Activated CD8-positive, alpha-beta memory T cell treated with anti-CD3 and anti-CD28 coated beads for 24 hours (primary cell): ENCODE data around the gene ACTR2.
"Not testable (repeated sequence)": the region's sequence is repeated elsewhere in the genome, so short reads cannot be mapped to it uniquely, and the experiment has no call there.

ENCODE experiments used
- DNase-seq: peaks from one replicate; pipeline ENCODE4 v3.0.0-alpha.2; 2020

The ACTR2 gene

DNA sequence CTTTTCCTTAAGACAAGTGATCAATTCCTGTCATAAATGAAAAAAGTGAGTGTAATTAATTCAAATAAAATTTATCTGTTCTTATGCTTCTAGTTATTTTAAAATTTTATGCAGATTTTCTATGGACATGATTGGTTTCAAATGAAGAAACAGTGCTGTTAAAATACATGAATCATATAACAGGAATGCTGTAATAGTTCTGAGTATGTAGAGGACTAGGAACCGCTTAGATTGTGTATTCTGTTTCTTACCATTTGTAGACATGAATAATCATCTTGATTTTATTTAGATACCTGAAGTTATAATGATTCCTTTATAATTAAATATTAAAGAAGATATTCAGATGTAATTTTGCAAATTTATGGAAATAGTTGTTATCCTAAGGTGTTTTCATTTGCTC, 3.5 kb downstream of the ACTR2 start:
- no peak for DNase-seq

DNA sequence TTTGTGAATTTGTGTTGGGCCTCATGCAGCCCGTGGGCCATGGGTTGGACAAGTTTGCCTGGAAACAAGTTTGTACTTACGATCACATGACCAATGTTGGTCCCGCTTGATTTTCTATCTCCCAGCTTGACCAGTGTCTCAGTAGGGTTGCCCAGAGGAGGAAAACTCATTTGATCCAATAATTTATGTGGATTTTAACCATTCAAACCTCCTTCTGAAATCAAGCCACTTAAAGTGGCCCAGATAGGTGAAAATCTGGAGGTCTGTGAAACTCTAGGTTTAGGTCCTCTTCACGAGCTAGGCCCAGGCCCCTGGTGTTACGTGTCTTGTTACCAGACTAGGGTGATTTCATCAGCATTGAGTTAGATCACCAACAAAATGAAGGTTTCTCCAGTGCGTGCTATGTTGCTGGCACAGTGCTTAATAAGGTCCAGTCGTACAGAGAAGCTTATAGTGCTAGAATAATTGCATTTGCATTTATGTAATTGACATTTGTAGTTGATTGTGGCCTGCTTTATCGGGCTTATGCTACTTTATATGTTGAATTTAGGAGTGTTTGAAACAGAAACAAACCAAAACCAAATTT, 4.4 kb downstream of the ACTR2 start:
- DNase-seq = no peak

DNA sequence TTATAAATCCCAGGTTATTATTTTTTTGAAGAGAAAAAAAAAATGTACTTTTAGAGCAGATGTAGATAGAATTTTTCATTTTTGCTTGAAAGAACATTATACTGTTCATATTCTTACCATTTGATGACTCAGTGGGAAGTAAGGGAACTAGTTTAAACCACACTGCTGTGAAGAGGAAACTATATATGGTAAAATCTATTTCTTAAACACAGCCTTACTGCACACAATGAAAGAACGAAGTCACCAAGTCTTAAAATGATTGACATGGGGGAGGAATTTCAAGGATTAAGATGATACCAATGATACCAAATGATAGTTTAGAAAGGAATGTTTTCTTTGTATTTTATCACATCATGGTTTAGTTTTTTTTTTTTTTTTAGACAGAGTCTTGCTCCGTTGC, 5.0 kb downstream of the ACTR2 start:
- no peak for DNase-seq

DNA sequence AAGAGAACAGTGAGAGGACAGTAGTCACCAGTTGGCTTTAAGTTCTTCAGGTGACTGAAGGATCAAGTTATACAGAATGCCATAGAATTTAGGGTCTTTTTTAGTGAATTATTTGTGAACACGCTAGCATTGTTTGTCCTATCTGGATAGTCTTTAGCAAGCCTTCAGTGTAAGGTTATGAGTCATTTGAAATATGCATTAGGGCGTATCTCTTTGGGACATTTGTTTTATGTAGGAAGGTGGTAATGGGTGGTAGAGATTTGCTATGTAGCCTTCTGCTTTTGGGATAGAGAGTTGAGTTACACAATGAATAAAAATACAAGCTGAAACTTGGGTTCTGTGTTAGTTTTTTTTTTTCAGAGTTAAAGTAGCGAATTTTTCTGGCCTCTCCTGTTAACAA, 13.0 kb downstream of the ACTR2 start:
- DNase-seq = no peak

DNA sequence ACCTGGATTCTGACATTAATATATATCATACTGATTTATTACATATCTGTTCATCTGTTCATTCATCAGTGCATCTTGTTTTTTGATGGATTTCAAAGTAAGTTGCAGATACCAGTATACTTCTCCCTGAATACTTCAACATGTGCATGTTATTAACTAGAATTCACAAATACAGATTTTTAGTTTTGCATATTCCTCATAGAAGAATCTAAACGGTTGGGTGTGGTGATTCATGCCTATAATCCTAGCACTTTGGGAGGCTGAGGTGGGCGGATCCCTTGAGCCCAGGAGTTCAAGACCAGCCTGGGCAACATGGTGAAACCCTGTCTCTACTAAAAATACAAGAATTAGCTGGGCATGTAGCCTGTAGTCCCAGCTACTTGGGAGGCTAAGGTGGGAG, 16.8 kb downstream of the ACTR2 start:
- not testable (repeated sequence) for DNase-seq

DNA sequence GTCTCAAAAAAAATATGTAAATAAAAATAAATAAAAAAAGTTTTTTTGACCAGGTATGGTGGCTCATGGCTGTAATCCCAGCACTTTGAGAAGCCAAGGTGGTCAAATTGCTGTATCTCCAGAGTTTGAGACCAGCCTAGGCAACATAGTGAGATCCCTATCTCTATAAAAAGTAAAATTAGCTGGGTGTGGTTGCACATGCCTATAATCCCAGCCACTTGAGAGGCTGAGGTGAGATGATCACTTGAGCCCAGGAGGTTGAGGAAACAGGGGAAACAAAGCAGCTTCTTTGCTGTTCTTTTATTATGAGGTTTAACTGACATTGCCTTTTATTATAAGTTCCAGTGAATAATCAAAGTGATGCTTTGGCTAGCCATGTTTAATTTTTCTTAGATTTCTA, 25.0 kb downstream of the ACTR2 start:
- DNase-seq = no peak

DNA sequence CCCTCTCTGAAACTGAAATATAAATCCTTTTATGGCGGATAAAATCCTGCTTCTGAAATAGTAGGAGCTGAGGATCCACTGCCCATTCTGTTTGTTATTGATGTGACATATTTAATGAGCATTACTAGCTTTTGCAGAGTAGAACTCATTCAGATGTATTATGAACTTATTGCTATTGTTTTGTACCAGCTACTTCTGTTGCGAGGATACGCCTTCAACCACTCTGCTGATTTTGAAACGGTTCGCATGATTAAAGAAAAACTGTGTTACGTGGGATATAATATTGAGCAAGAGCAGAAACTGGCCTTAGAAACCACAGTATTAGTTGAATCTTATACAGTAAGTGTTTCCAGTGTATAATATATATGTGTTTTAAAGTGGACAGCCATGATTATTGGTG, 27.7 kb downstream of the ACTR2 start:
- no peak for DNase-seq

DNA sequence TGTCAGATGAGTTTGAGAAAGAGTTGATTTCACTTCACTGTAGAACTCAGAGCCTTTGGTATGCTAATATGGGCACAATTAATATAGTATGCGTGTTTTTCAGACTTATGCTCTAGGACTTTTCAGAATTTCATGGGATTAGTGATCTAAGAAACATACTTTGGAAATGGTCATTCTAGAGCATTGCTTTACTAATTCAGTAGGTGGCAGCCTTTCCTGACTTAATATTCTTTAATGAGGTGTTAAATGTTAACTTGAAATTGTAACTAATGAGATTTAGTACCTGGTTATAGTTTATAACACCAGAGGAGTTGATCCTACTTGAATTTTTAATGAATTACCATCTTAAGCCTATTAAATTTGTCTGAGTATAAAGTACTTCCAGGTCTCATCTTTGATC, 28.4 kb downstream of the ACTR2 start:
- no peak for DNase-seq

DNA sequence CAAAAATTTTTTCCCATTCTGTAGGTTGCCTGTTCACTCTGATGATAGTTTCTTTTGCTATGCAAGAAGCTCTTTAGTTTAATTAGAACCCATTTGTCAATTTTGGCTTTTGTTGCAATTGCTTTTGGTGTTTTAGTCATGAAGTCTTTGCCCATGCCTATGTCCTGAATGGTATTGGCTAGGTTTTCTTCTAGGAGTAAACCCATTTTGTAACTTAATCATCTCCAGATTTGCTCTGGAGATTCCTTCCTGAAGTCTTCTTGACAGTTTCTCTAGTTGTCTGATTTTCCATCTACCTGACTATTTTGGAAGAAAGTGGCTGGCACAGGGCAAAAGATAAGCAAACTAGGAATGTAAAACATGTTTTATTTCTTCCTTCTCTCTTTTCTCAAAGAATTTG, 30.2 kb downstream of the ACTR2 start:
- DNase-seq = not testable (repeated sequence)

DNA sequence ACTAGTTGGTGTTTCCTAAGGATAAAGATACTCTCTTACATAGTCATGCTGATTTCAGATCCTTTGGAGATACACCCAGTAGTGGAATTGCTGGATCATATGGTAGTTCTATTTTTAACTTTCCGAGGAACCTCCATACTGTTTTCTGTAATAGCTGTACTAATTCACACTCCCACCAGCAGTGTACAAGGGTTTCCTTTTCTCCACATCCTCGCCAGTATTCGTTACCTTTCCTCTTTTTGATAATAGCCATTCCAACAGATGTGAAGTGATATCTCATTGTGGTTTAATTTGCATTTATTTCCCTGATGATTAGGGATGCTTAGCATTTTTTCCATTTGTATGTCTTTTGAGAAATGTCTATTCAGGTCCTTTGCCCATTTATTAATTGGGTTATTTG, 34.0 kb downstream of the ACTR2 start:
- no peak for DNase-seq

DNA sequence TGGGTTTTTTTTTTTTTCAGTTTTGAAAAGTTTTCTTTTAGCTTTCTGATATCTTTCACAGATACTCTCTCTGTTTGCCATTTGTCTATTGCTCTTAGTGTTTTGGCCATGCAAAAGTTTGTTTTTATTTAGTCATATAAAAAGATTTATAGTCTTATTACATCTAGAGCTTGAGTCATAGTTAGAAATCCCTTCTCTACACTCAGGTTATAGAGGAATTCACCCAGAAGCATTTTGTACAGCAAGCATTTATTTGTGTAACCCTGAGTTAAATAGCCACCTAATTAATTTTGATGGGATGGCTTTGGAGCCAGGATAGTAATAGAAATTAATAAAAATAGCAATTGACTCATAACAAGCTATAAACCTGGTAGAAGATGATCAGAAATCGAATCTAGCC, 35.6 kb downstream of the ACTR2 start:
- DNase-seq = no peak

DNA sequence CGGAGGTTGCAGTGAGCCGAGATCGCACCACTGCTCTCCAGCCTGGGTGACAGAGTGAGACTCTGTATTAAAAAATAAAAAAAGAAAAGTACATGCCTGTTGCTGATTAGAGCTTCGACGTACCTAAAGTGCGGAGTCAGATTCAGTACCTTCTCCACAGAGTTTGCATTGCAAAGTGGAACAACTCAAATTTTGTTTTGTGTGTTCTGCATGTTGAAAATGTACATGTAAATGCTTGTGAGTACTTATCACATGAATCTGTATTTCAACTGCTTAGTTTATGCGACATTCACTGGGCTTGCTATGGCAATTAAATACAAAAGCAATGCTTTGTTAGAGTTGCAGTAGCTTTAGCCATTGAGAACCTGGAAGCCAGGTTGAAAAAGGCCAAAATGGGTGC, 36.4 kb downstream of the ACTR2 start:
- DNase-seq = no peak

DNA sequence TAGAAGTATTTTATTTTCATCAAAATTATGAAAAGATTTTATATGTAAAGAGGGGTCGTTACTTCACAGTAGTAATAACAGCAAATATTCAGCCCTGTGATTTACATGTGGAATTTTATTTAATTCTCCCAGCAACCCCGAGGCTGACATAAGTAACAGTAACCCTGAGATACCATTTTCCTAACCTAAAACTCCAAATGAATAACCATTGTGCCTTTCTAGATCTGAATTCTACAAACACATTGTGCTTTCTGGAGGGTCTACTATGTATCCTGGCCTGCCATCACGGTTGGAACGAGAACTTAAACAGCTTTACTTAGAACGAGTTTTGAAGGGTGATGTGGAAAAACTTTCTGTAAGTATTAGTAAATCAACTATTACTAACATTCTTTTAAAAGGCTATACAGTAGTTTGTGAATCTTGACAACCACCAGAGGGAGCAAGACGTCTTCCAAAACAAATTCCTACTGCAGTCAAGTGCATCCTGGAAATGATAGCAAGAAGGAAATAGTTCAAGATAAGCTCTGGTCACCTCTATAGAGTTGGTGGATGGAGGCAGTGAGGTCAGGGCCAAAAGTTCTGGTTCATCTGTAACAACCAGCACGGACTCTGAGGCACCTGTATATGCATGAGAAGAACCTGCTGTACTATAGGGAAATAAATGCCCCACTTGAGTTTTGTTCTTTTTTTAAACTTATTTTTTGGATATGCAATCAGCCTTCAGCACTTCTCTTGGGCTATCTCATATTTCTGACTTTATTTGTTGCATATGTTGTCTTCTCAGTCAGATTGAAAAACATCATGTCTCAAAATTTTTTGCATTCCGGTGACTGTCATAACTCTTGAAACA, 37.4 kb downstream of the ACTR2 start:
- no peak for DNase-seq

DNA sequence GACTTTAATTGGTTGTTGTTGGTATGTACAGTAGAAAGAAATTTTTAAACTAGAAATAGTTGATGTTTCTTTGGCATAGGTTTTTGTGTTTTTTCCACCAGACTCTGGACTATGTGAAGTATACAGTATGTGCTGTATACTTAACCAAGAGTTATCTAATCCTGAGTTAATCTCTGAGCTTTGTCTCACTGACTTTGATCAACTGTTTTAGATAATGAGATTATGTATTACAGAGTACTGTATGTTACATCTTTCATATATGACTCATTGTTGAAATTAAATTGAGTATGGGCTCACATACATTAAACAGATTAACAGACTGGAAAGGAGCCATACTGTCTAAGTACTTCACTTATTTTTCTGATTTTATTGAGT, 38.0 kb downstream of the ACTR2 start:
- no peak for DNase-seq

DNA sequence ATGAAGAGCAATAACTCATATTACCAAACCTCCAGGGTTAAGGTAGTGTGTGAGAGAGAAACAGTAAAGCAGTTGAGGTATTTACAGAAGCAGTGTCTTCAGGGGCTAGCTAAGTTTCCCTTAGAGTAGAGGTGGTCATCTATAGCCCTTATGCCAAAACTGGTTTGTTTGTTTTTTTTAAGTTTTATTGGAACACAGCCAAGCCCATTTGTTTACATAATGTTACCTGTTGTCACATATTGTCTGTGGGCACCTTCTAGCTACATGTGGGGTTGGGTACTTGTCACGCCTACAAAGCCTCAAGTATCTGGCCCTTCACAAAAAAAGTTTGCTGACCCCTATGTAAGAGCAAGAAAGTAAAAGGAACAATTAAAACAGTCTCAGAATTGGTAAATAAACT, 39.4 kb downstream of the ACTR2 start:
- DNase-seq = no peak

DNA sequence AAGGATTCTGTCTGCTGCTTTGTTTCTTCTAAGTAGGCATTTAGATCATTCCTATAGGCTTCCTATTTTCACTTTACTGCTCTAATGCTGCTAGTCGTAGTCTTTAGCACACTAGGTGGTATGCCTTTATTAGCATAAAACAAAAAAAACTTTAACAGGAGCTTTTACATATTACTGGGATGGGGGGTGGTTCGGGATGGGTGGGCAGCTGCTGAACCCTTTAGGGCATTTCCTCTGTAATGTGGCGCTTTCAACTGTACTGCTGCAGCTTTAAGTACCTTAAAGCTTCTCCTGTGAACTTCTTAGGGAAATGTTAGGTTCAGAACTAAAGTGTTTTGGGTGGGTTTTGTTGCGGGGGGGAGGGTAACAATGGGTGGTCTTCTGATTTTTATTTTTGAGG, 41.3 kb downstream of the ACTR2 start:
- DNase-seq = no peak

DNA sequence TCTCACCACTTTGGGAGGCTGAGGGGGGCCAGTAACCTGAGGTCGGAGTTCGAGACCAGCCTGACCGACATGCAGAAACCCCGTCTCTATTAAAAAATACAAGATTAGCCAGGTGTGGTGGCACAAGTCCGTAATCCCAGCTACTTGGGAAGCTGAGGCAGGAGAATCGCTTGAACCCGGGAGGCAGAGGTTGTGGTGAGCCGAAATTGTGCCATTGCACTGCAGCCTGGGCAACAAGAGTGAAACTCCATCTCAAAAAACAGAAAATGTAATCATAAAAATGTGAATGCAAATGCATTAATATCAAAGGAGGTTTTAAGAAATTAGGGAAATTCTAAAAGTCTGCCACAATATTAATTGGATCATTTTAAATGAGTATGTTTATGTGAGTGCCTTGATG, 45.7 kb downstream of the ACTR2 start:
- no peak for DNase-seq

DNA sequence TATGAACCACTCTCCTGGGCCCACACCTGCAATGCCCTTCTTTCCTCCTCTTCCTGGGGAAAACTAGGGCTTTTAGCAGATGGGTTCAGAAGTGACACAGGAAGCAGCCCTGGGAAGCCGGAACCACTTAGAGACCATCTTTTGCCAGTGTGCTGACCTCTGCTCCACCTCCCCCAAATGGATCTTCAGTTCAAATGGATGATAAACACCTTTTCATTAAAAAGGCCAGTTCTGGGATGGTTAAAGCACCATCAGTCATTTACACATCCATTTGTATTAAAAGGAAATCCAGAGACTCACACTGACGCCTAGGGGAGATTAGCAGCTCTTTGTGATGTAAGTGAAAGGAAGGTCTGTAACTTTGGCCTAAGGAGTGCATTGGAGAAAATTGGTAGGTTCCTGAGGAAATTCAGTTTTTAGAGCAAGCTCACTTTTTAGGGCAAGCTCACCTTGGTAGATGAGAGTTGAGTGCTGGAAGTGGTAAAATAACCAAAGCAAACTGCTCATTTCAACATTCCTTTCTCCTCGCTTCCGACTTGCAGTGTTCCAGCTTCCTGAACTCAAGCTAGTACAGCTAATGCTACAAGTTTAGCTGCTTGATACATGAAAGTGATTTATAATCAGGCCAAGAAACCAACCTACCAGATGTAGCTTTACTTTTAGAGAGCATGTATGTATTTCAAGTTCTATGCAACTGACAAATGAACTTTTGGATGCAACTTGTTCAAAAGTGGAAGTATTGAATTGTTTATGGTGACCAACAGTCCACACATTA, 47.7 kb downstream of the ACTR2 start:
- no peak for DNase-seq

DNA sequence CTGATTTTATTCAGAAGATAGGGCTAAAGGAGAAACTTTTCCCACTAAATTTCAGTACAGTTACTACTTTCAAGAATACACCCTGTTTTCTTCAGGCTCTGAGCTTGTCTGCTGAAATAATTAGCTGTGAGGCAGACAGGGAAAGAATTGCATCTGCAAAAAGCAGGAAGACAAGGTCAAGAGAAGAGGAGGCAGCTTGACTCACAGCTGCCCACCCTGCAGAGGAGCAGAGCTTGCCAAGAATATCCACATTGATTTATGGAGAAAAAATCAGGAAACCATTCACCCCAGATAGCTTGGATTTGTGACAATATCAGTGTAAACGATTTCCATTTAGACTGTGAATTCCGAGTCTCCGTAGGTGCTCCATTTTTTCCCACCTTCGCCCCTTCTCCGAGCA, 49.0 kb downstream of the ACTR2 start:
- DNase-seq = no peak

DNA sequence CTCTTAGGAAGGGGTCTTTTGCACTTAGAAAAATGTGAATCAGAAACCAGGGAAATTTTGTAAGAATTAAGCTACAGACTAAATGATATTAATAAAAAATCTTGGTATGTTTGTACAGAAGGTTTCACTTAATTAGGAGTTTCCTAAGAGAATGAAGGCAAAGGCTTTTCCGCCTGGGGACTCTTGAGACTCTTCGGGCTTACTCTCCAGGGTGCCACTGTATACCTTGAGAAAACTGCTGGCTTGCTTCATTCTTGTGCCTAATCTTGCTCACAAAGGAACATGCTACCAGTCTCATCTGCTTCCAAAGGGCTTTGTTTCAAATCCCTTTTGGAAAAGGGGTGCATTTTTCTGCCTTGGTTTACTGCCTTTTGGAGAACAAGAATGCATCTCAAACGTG, 49.5 kb downstream of the ACTR2 start:
- DNase-seq = no peak

DNA sequence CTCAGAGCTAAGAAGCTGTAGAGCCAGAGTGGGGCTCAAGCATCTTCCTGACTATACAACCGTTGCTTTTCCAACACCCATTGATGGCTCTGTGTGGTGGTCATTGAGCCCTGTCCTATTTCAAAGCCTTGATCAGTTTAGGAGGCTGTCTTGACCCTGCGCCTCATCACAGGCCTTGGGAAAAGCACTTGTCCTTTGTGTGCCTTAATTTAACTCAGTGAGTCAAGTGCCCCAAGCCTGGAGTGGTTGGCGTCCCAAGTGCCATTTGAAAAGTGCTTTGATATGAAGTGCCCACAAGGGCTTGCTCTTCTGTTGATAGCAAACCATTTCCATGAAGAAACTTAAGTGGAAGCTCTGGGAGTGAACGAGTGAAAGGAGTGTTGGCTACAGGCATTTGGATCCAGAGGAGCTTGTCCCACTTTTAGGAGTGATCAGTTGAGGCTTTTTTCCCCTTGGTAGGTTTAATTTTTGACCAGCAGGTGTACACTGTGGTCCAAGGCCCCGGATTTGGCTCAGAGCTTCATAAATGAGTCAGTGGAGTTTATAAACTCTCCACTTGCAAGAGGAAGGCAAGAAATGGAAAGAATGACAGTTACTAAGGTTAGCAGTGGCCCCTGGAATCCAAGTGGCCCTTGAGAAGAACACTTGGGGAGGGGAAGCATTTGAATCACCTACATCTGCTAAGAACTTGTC, 50.3 kb downstream of the ACTR2 start:
- no peak for DNase-seq

DNA sequence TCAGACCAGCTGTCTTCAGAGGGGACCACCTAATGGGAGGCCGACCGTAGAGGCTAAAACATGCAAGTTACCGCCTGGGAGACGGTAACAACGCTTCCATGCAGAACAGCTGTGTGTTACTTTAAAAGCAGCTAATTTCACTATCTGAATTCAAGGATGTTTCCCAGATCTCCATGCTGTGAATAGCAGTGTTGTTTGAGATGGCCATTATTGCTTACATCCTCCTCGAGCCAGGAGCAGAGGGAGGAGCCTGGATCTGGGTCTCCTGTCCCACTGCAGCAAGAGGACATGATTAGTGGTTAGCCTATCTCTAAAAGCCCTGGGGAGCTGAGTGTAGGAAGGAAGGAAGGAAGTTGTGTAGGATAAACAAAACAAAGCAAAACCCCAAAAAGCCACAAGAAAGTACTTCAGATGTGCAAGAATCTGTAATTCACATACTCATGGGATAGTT, 50.9 kb downstream of the ACTR2 start:
- no peak for DNase-seq

DNA sequence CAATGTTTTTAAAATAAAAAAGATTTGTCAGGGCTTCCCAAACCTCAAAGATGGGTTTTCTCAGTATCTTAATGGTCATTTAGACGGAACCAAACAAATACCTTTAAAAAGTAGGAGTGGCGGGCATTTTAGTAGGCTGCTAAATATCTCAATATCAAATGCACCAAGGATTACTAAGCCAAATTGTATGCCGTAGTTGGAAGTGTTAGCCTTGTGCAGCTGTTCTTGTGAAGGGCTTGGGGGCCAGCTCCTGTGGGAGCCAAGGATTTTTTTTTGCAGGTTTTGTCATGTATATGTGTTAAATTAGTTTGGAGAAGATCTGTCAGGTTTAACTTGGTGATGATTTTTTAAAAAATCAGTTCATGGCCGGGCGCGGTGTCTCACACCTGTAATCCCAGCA, 52.1 kb downstream of the ACTR2 start:
- DNase-seq = no peak
